K562 (cell line): ENCODE measurements around the gene ZSCAN12. TPM values are rescaled to one million over a fixed set of nuclear protein-coding genes. Genes with fewer than 3 reads are reported as not detected.

ENCODE experiments used
- BHLHE40 ChIP-seq: IDR thresholded peaks from 2 replicates; pipeline ENCODE4 v1.6.1; 2011; ENCODE audit warnings: low read length, improper control_type of control experiment
- COPS2 ChIP-seq: fragments of 450-650 bp; conservative IDR thresholded peaks from 2 replicates; pipeline ENCODE4 v1.6.1; 2016; ENCODE audit warnings: mild to moderate bottlenecking, moderate library complexity
- FIP1L1 ChIP-seq: fragments of 200-400 bp; formaldehyde crosslinking; IDR thresholded peaks from 2 replicates; pipeline ENCODE4 v1.6.1; 2018; ENCODE audit warnings: mild to moderate bottlenecking, low read depth, low read length; ENCODE audit not compliant: poor library complexity, severe bottlenecking
- MTA3 ChIP-seq: fragments of 450-650 bp; formaldehyde crosslinking; IDR thresholded peaks from 2 replicates; pipeline ENCODE4 v1.6.1; 2017; ENCODE audit warnings: mild to moderate bottlenecking, borderline replicate concordance
- SIN3A ChIP-seq, 2 experiments: fragments of 150-350 bp in 1 of 2; IDR thresholded peaks; 2 replicates each; pipeline ENCODE4 v1.6.1; 2011 to 2016; ENCODE audit warnings: borderline replicate concordance in 2 of 2, low read depth in 2 of 2, low read length in 2 of 2, mild to moderate bottlenecking in 2 of 2, moderate library complexity in 2 of 2; ENCODE audit not compliant: control insufficient read depth in 1 of 2
- SMAD1 ChIP-seq: fragments of 150-350 bp; IDR thresholded peaks from 2 replicates; pipeline ENCODE4 v1.6.1; 2014; ENCODE audit warnings: low read length, low read depth; ENCODE audit not compliant: partially characterized antibody
- SMARCB1 ChIP-seq: IDR thresholded peaks from 2 replicates; pipeline ENCODE4 v1.6.1; 2011; ENCODE audit warnings: improper control_type of control experiment, low read depth; ENCODE audit not compliant: insufficient read length
- polyA plus RNA-seq, 8 experiments: library from polyadenylated mRNA; depleted of rRNA in 4 of 8; stranded (reverse) in 5 of 8; unstranded in 3 of 8; fragments of >200 nt; fragmentation: Nextera tagmentation in 2 of 8; fragmentation: Illumina TruSeq in 1 of 8; extraction: Ambion mirVana in 2 of 8; extraction: Trizol in 1 of 8; gene quantifications; 2 replicates each; pipeline versions ENCODE4 v1.2.1 to v1.2.3, GENCODE V29; 2011 to 2014; ENCODE audit warnings: inconsistent platforms in 1 of 8, missing spikeins in 1 of 8
- total RNA-seq, 7 experiments: library from RNA; depleted of rRNA in 6 of 7; stranded (reverse); fragments of >200 nt in 6 of 7; fragmentation: Illumina TruSeq in 2 of 7; extraction: Trizol in 2 of 7; gene quantifications; 2 replicates each; pipeline versions ENCODE4 v1.2.1 to v1.2.3, GENCODE V29; 2011 to 2021; ENCODE audit warnings: low replicate concordance in 1 of 7
- TF ChIP-seq, protein P1 (sequence below): sonication (generic); formaldehyde crosslinking; IDR thresholded peaks from 2 replicates; pipeline ENCODE4 v1.8.0; 2022; ENCODE audit warnings: mild to moderate bottlenecking, missing genetic modification reagents
- TF ChIP-seq, protein P2 (sequence below): fragments of 250-450 bp; sonication (Bioruptor Pico); IDR thresholded peaks from 2 replicates; pipeline ENCODE4 v1.4.0; 2020; ENCODE audit warnings: mild to moderate bottlenecking, moderate library complexity
- TF ChIP-seq, protein P3 (sequence below), 2 experiments: fragments of 450-650 bp in 1 of 2; sonication (generic) in 1 of 2; formaldehyde crosslinking in 1 of 2; IDR thresholded peaks in 1 of 2; conservative IDR thresholded peaks in 1 of 2; 2 replicates each; pipeline versions ENCODE4 v1.6.1 to v1.8.1; 2016 to 2023; ENCODE audit warnings: mild to moderate bottlenecking in 2 of 2, moderate library complexity in 2 of 2, inconsistent platforms in 1 of 2, missing genetic modification reagents in 1 of 2

The ZSCAN12 gene
- total and polyA plus RNA-seq, 9 of the 15 experiments (the other 6 are each of a cell fraction or from before 2014, with no cell fraction given): 2.5 to 19.6 (median 12.5) TPM

DNA sequence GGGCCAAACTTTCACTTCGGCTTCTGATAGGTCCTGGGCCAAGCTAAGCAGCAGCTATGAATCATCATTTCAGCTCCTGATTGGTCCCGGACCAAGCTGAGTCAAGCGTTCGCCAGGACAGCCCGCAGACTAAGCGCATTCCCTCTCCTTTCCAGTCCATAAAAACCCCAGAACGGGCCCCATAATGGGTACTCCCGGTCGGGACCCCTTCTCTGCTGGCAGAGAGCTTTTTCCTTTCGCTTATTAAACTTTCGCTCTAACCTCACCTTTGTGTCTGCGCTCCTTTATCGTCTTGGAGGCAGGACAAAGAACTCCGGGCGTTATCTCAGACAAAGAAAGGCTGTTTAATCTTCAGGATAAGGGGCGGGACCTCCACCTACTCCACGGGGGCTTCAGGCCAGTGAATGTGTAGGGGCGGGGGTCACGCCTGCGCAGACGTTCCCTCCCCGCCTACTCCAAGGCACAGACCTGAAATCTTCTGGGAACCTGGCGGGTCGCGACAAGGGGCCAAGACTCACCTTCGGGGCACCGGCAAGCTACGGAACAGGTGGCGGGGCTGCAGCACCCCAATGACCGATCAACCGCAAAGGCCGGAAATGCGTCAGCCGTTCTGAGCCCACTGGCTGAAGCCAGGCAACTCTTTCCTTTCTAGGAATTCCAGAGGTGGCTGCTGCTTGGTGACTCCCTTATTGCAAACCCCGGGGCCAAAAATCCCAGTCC, 63.8 kb downstream of the ZSCAN12 start, which contains the start of gene ZSCAN31 (continued):
- TF ChIP-seq, protein P1, sequence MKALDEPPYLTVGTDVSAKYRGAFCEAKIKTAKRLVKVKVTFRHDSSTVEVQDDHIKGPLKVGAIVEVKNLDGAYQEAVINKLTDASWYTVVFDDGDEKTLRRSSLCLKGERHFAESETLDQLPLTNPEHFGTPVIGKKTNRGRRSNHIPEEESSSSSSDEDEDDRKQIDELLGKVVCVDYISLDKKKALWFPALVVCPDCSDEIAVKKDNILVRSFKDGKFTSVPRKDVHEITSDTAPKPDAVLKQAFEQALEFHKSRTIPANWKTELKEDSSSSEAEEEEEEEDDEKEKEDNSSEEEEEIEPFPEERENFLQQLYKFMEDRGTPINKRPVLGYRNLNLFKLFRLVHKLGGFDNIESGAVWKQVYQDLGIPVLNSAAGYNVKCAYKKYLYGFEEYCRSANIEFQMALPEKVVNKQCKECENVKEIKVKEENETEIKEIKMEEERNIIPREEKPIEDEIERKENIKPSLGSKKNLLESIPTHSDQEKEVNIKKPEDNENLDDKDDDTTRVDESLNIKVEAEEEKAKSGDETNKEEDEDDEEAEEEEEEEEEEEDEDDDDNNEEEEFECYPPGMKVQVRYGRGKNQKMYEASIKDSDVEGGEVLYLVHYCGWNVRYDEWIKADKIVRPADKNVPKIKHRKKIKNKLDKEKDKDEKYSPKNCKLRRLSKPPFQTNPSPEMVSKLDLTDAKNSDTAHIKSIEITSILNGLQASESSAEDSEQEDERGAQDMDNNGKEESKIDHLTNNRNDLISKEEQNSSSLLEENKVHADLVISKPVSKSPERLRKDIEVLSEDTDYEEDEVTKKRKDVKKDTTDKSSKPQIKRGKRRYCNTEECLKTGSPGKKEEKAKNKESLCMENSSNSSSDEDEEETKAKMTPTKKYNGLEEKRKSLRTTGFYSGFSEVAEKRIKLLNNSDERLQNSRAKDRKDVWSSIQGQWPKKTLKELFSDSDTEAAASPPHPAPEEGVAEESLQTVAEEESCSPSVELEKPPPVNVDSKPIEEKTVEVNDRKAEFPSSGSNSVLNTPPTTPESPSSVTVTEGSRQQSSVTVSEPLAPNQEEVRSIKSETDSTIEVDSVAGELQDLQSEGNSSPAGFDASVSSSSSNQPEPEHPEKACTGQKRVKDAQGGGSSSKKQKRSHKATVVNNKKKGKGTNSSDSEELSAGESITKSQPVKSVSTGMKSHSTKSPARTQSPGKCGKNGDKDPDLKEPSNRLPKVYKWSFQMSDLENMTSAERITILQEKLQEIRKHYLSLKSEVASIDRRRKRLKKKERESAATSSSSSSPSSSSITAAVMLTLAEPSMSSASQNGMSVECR (CRISPR knock-in tag): peak; percentile 78; the same call in 1 of the 2 replicates
- TF ChIP-seq SIN3A (IDR thresholded peaks at IDR 0.05; ENCODE audit: borderline replicate concordance in 2 of 2, control insufficient read depth in 1 of 2, low read depth in 2 of 2, low read length in 2 of 2): peak in 1 of 2 experiments; percentile 71; a peak in 2 of 4 replicates
- peak; percentile 37; the same call in 1 of the 2 replicates for TF ChIP-seq BHLHE40
- TF ChIP-seq FIP1L1: peak; percentile 91
- TF ChIP-seq, protein P2, sequence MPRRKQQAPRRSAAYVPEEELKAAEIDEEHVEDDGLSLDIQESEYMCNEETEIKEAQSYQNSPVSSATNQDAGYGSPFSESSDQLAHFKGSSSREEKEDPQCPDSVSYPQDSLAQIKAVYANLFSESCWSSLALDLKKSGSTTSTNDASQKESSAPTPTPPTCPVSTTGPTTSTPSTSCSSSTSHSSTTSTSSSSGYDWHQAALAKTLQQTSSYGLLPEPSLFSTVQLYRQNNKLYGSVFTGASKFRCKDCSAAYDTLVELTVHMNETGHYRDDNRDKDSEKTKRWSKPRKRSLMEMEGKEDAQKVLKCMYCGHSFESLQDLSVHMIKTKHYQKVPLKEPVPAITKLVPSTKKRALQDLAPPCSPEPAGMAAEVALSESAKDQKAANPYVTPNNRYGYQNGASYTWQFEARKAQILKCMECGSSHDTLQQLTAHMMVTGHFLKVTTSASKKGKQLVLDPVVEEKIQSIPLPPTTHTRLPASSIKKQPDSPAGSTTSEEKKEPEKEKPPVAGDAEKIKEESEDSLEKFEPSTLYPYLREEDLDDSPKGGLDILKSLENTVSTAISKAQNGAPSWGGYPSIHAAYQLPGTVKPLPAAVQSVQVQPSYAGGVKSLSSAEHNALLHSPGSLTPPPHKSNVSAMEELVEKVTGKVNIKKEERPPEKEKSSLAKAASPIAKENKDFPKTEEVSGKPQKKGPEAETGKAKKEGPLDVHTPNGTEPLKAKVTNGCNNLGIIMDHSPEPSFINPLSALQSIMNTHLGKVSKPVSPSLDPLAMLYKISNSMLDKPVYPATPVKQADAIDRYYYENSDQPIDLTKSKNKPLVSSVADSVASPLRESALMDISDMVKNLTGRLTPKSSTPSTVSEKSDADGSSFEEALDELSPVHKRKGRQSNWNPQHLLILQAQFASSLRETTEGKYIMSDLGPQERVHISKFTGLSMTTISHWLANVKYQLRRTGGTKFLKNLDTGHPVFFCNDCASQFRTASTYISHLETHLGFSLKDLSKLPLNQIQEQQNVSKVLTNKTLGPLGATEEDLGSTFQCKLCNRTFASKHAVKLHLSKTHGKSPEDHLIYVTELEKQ (CRISPR knock-in tag): no peak
- TF ChIP-seq COPS2: no peak
- peak; percentile 94 for TF ChIP-seq SMARCB1
- peak; percentile 96 for TF ChIP-seq SMAD1
- TF ChIP-seq, protein P3, sequence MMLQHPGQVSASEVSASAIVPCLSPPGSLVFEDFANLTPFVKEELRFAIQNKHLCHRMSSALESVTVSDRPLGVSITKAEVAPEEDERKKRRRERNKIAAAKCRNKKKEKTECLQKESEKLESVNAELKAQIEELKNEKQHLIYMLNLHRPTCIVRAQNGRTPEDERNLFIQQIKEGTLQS (IDR thresholded peaks at IDR 0.05): peak; percentile 90
- TF ChIP-seq, protein P3 (CRISPR knock-in tag; conservative IDR thresholded peaks at IDR 0.05): 0 out of 2 replicates have a peak, but pooled peaks have one; percentile 47
- TF ChIP-seq MTA3: no peak; the same call in 1 of the 2 replicates
